PC-3 (cell line): ENCODE data around the gene ETFA.

Experiments used
- CTCF ChIP-seq: fragments of 300-600 bp; sonication (generic); conservative IDR thresholded peaks from 2 replicates; pipeline ENCODE4 v1.5.1; 2017; ENCODE audit warnings: antibody characterized with exemption, low read depth, mild to moderate bottlenecking, low read length
- EZH2 ChIP-seq: fragments of 300-600 bp; sonication (generic); IDR thresholded peaks from one replicate; pipeline ENCODE4 v1.6.1; 2017; ENCODE audit warnings: antibody characterized with exemption, mild to moderate bottlenecking, low read length; ENCODE audit not compliant: unreplicated experiment
- EZH2phosphoT487 ChIP-seq: fragments of 300-600 bp; sonication (generic); IDR thresholded peaks from 2 replicates; pipeline ENCODE4 v1.6.1; 2018; ENCODE audit warnings: mild to moderate bottlenecking, antibody characterized with exemption, low read length, borderline replicate concordance

- TF ChIP-seq CTCF (no peak), EZH2 (no peak), EZH2phosphoT487 (no peak)
Observed at GRCh38 chr15:76320012-76320411, 8.7 kb upstream of the ETFA start.
